SK-N-MC (cell line): ENCODE results near the gene TMEM204.

Experiments
- EZH2 ChIP-seq: fragments of 200-600 bp; sonication (generic); IDR thresholded peaks from one replicate; pipeline ENCODE4 v1.6.1; 2017; ENCODE audit warnings: antibody characterized with exemption
- POLR2AphosphoS5 ChIP-seq: IDR thresholded peaks from 2 replicates; pipeline ENCODE4 v1.6.1; 2012; ENCODE audit warnings: mild to moderate bottlenecking, low read depth, low read length, borderline replicate concordance

GRCh38 chr16:1485847-1486496 lies 47.5 kb upstream of the TMEM204 start:
- TF ChIP-seq POLR2AphosphoS5 (no peak), EZH2 (no peak)
